Kidney (tissue), 14 donors: ENCODE data around the gene KSR1. TPM values are rescaled to one million over a fixed set of nuclear protein-coding genes. Genes with fewer than 3 reads are reported as not detected.

ENCODE experiments used
- DNase-seq, 5 donors: peaks; one replicate each; pipeline ENCODE4 v3.0.0-alpha.2; 2013 to 2020
- FAIRE-seq: peaks from 2 replicates; lab custom pipeline; 2012; peaks lifted over from hg19 to GRCh38; lab: Jason Lieb, UNC
- H3K27ac ChIP-seq, 2 donors: one replicate each; pipeline ENCODE4 v1.7.0; 2013; ENCODE audit warnings: low read depth in 2 of 2, low read length in 2 of 2, inconsistent platforms in 1 of 2
- H3K27me3 ChIP-seq: one replicate; pipeline ENCODE4 v1.7.1; 2013; ENCODE audit warnings: low read length, inconsistent platforms; ENCODE audit not compliant: control insufficient read depth, insufficient read depth
- H3K36me3 ChIP-seq, 3 donors: one replicate each; pipeline versions ENCODE4 v1.7.0 to v1.7.1; 2013; ENCODE audit warnings: low read length in 3 of 3, control low read depth in 1 of 3, inconsistent platforms in 1 of 3; ENCODE audit not compliant: insufficient read depth in 3 of 3, control insufficient read depth in 2 of 3
- H3K4me1 ChIP-seq, 3 donors: one replicate each; pipeline versions ENCODE4 v1.7.0 to v1.7.1; 2013; ENCODE audit warnings: low read length in 3 of 3, inconsistent platforms in 1 of 3, low read depth in 1 of 3; ENCODE audit not compliant: control insufficient read depth in 2 of 3, insufficient read depth in 2 of 3
- H3K4me3 ChIP-seq, 3 donors: one replicate each; pipeline versions ENCODE4 v1.7.0 to v1.8.1; 2013; ENCODE audit warnings: low read length in 3 of 3, control low read depth in 1 of 3, inconsistent platforms in 1 of 3
- H3K9ac ChIP-seq, 3 donors: one replicate each; pipeline versions ENCODE4 v1.7.0 to v1.7.1; 2013; ENCODE audit warnings: low read length in 3 of 3, control low read depth in 1 of 3, inconsistent platforms in 1 of 3
- H3K9me3 ChIP-seq, 3 donors: one replicate each; pipeline versions ENCODE4 v1.7.0 to v1.7.1; 2013; ENCODE audit warnings: low read length in 3 of 3, control low read depth in 1 of 3, inconsistent platforms in 1 of 3; ENCODE audit not compliant: control insufficient read depth in 2 of 3, insufficient read depth in 1 of 3
- CTCF ChIP-seq: IDR thresholded peaks from 3 replicates; pipeline ENCODE4 v1.5.1; 2012; ENCODE audit warnings: mild to moderate bottlenecking, moderate library complexity, borderline replicate concordance; ENCODE audit not compliant: insufficient read depth; ENCODE audit errors: extremely low read depth
- intact Hi-C: fragments of 100-400 bp; cut with DNase I; formaldehyde crosslinking; loops from one replicate; pipeline ENCODE4 v1.11.1; 2022
- polyA plus RNA-seq: library from polyadenylated mRNA; stranded (reverse); fragments of 350-450 nt; fragmentation: Illumina TruSeq; extraction: RNeasy Lipid Tissue Mini Kit (QIAGEN cat#74804); gene quantifications from one replicate; pipeline ENCODE4 v1.2.3, GENCODE V29; 2014; ENCODE audit warnings: low read depth, low replicate concordance; ENCODE audit not compliant: insufficient read depth
- total RNA-seq: library from RNA; stranded (reverse); fragmentation: NEBNext Ultra II Directional; extraction: Animal tissue kit (Norgen Biotek cat#: 25700); gene quantifications from one replicate; pipeline ENCODE4 v1.2.1, GENCODE V29; 2021
- donor health status: control.
- donor health status: control.
- donor health status: control.
- donor health status: control.
- donor health status: control.
- donor health status: DM: yes; HTN: yes; CAD: no.
- donor health status: Normal renal cell carcinoma (clear cell type).

Gene KSR1
- total and polyA plus RNA-seq, 2 donors from 2014 or later, result 11.7 to 97.3 TPM

DNA sequence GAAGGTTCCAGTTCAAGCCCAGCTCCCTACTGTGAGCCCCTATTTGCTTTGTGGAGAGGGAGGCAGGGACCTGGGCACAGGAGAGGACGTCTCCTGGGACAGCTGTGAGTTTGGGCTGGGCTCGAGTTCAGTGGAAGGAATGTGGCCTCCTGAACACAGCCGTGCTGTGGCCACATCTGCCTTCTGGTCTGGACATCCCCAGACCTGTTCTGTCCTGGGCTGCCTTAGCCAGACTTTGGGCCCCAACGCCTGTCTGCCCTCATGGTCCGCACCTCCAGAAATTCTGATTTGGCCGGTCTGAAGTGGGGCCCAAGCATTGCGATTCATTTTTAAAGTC lies 114.3 kb downstream of the KSR1 start:
- H3K4me3 ChIP-seq, result no peak overlapping the region
- TF ChIP-seq CTCF, result no peak
- DNase-seq (peak in 1 of 5 donors; percentile 52), FAIRE-seq (no peak)
- no peaks in the 10 kb centered on the region for H3K9me3 ChIP-seq
- no peak overlapping the region for H3K27ac ChIP-seq
- H3K9ac ChIP-seq, result no peak overlapping the region
- H3K36me3 ChIP-seq, result no peaks in the 10 kb centered on the region
- H3K4me1 ChIP-seq, result peaks cover 0 to 35% (median 30%) of the 10 kb centered on the region in 3 donors
- no peaks in the 10 kb centered on the region for H3K27me3 ChIP-seq
- intact Hi-C loops, result no loop called here

DNA sequence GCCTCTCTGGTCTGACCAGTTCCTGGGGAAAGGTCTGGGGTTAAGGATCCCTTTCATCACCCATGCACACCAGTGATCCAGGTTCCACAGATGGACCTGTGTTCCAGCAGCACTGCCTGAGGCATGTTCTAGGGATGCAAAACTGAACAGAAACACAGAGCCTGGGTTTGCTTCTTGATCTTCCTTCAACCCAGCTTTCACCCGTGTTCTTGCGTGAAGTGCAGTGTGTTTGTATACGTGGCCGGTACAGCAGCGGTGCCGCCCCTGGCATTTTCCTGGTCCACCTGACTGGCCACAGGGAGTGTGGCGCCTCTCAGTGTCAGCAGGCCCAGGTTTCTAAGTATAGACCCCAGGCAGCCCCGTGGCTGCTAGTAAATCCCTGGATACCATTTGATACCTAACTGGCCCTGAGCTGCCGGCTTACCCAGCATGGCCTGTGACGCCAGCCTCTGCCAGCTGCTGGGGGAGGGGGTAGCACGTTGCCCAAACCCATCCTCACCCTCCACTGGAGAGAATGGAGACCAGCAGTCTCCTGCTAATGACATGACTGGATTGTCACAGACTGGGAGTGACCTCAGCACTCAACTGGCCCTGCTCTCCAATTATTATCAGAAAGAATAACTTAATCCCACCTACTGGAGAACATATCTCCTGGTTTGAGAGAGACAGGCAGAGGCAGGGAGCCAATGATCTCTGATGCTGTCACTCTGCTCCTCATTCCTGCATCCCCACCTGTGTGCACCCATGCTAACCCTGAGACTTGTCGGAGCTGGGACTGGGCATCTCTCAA lies 115.5 kb downstream of the KSR1 start:
- H3K27ac ChIP-seq, result no peak overlapping the region
- FAIRE-seq (no peak), DNase-seq (peak in 1 of 5 donors; percentile 56)
- H3K36me3 ChIP-seq, result no peaks in the 10 kb centered on the region
- no peaks in the 10 kb centered on the region for H3K9me3 ChIP-seq
- H3K4me3 ChIP-seq, result no peak overlapping the region
- H3K4me1 ChIP-seq, result peaks cover 0 to 31% (median 23%) of the 10 kb centered on the region in 3 donors
- no peaks in the 10 kb centered on the region for H3K27me3 ChIP-seq
- intact Hi-C loops, result no loop called here
- no peak overlapping the region for H3K9ac ChIP-seq
- no peak for TF ChIP-seq CTCF

GRCh38 chr17:27572665-27573064 lies 116.4 kb downstream of the KSR1 start:
- no peaks in the 10 kb centered on the region for H3K9me3 ChIP-seq
- no peak overlapping the region for H3K4me3 ChIP-seq
- H3K27ac ChIP-seq, result no peak overlapping the region
- TF ChIP-seq CTCF, result no peak
- H3K27me3 ChIP-seq, result no peaks in the 10 kb centered on the region
- peak in 1 of 5 donors; percentile 49 for DNase-seq
- H3K4me1 ChIP-seq, result peaks cover 0 to 28% (median 17%) of the 10 kb centered on the region in 3 donors
- intact Hi-C loops, result no loop called here
- no peak overlapping the region for H3K9ac ChIP-seq
- no peaks in the 10 kb centered on the region for H3K36me3 ChIP-seq
- FAIRE-seq, result no peak
